GM21786 (cell line): Measurements from ENCODE around the gene TTLL4.

Source experiments
- ATAC-seq: cut with Tn5 transposase; IDR thresholded peaks from one replicate; pipeline ENCODE4 v1.9.1; 2021; ENCODE audit not compliant: unreplicated experiment

The TTLL4 gene

DNA sequence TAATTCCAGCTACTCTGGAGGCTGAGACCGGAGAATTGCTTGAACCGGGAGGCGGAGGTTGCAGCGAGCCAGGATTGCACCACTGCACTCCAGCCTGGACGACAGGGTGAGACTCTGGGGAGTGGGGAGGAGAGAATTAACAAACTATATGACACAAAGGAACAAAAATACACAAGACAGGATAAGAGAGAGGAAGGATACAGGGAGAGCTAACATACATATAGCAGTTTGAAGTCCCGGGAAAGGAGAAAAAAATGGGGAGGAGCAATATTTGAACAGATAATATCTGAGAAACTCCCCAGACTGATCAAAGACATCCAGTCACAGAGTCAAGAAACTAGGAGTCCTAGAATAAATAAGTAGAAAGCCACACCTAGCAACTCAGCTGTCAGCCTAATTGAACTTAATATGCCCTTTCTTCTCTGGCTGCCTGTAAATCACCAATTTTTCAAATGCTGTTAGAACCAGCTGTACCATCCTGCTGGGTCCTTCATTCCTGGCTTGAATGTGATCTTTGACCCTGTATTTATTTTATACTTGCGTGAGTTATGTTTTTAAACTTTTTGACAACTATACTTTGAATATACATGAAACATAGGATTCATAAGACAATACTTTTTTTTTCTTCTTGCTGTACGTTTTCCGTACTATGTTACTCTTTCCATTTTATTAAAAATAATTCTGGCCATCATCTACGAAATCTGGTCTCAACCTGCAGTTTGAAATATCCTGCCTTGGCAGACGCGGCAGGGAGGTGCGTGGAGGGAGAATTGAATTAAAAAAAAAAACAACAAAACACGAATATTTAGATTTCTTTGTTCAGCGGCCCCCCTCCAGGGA, 70.4 kb downstream of the TTLL4 start:
- no peak for ATAC-seq

DNA sequence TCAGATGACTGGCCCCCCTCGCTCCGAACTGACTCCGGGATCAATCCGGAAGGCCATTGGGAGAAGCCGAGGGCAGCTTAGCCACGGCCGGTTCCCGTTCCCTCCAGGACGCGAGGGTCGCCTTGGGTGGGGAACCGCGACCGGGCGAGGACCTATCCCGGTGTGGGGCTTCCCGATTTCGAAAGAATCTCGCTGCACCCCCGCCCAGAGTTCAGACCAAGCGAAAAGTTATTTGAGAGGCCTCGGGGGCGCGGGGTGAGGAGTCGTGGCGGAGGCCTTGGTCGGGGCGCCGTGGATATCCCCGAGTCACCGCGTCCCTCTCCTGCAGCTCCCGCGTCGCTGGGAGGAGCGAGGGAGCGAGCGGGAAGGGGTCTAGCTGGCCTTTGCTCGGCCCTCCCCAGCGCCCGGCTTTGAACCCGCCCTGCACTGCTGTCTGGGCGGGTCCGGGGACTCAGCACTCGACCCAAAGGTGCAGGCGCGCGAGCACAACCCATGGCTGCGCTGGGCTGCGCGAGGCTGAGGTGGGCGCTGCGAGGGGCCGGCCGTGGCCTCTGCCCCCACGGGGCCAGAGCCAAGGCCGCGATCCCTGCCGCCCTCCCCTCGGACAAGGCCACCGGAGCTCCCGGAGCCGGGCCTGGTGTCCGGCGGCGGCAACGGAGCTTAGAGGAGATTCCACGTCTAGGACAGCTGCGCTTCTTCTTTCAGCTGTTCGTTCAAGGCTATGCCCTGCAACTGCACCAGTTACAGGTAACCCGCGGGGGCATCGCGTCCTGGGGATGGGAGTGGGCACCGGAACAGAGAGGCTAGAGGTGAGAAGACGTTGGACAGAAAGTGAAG, 71.3 kb downstream of the TTLL4 start, which contains the start of gene CYP27A1:
TSS of gene CYP27A1 (plus strand) at position 457 of the 837 bp plus-strand sequence. CDS start at position 493, 36 bp downstream.
- ATAC-seq, result no peak

DNA sequence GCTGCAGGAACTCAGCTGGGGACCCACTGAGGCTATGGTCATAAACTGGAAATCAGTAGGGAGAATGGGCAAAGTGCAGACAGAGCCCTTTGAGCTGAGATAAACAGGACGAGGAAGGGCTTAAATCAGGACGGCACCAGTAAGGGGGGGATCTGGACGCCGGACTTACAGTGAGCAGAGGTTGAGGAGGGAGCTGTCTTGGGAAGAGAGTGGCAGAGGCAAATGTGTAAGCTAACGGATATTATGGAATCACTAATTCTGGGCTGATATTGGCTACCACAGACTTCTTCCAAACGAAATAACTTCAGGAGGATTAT, 71.9 kb downstream of the TTLL4 start:
- no peak for ATAC-seq

DNA sequence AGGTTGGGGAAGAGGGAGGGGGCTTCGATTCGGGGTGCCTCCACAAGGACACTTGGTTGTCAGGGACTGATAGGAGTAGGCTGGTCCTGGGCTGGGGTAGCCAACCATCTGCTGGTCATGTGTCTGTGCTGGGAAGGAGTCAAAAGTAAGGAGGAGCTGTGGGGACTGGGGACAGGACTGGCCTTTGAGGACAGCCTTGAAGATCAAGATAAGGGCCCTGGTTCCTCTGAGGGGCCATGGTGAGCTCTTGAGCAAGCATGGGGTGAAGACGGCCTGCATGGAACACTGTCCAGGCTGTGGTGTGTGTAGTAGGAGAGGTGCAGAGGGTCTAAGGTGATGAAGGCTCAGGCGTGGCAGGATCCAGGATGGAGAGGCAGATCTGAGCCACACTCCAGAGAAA, 73.1 kb downstream of the TTLL4 start:
- no peak for ATAC-seq

DNA sequence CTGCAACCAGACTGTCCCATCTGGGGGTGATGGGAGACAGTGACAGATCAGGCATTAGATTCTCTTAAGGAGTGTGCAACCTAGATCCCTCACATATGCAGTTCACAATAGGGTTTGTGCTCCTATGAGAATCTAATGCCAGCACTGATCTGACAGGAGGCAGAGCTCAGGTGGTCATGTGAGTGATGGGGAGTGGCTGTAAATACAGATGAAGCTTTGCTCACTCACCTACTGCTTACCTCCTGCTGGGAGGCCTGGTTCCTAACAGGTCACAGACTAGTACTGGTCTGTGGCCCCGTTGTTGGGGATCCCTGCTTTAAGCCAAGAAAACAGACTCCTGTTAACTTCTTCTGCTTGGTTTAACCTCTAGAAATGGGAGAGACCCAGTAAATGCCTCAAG, 74.5 kb downstream of the TTLL4 start:
- ATAC-seq, result no peak

DNA sequence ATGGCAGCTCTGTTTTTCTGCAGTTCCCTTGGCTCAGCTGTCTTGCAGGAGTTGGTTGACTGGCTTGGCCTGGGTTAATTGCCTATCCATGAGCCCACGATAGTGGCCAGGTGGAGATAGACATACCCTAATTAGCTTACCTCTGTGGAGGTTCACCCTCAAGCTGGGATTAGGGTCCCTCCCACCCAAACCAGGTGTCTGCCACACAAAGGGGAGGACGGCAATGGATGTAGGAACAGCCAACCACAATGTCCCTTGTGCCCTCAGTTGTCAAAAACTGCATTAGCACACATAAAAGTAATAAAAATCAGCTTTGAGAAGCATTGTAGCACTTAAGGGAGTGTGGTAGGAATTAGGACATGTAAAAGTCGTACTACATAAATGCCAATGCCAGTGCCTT, 75.5 kb downstream of the TTLL4 start:
- ATAC-seq, result no peak

DNA sequence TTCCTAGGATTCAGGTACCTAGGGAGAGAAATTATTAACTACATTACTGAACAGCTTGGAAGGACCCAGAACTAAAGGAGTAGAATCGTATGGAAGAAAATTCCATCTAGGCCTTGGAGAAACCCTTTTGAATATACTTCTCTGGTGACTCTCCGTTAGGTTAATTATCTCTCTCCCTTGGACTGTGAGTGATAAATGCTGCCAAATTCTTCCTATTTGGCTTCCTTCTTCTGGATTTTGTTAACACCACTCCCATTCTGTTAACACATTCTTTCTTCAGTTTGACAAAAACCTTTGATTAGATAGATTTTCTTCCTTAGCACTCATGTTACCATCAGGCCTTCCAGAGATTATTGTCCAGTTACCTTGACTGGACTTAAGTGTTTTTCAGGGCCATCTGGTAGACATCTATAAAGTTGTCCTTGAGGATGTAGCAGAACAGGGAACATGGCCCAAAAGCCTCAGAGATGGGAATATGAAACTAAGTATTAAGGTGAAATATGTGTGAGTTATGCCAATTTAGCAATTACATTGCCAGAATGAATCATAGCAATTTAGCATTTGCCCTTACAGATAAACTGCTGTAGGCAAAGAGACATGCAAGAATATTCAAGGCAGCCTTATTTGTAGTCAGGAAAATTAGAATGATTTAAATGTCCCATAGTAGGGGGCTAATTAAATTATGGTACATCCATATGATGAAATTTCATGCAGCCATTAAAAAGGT, 78.1 kb downstream of the TTLL4 start:
- no peak for ATAC-seq

DNA sequence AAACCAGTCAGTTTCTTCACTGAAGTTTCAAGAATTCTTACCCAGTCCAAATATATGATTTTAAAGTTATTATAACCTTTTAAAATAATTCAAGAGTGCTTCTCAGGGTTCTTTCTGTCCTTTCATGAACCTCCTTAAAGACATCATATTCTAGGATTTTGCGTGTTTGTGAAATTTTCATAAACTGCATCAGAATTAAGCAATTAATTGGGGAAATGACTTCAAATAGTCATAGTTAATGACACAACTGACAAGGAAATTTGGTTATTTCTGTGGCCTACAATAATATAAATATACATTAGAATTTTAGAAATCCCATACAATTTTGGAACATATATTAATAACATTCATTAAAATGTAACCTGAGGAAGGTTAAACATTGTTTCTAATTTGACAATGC, 81.8 kb downstream of the TTLL4 start:
- no peak for ATAC-seq

DNA sequence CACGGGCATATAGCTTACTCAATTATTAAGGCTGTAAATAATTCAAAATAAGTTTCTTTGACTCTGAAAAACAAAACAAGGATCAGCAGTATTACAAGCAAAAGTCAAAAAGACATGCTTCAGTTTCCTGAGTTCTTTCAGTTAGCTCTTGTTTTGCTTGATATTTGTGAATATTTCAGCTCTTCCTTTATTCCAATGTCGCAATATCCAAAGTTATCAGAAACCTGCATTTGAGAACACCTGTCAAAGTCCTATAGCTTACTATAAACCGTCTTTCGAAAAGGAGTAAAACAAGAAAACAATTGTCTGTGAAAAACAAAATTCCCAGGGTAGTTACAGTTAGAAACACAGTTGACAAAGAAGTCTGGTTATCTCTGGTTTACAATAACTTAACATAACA, 86.1 kb downstream of the TTLL4 start:
- no peak for ATAC-seq

DNA sequence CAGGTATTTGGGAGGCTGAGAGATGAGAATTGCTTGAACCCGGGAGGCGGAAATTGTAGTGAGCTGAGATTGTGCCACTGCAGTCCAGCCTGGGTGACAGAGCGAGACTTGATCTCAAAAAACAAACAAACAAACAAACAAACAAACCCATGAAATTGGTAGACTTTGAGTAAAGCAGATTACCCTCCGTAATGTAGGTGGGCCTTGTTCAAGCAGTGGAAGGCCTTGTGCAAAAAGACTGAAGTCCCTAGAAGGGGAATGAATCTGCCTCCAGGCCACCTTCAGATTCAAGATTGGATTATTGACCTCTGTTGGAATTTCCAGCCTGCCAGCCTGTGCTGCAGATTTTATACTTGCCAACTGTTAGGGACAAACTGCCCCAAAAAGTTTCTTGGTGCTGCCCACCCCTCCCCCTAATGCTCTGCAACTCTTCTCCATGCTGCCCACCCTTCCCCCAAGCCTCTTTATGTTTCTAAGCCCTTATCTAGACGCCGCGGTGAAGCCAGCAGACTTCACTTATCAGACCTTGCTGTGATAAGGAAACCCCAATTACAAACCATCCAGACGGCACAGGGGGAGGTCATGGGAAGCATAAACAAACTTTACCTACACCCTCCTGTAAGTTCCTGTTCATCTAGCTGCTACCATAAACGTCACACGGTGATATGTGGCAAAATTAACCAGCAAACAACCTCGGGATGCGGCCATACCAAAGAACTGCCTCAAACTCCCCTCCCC, 88.3 kb downstream of the TTLL4 start:
- no peak for ATAC-seq

DNA sequence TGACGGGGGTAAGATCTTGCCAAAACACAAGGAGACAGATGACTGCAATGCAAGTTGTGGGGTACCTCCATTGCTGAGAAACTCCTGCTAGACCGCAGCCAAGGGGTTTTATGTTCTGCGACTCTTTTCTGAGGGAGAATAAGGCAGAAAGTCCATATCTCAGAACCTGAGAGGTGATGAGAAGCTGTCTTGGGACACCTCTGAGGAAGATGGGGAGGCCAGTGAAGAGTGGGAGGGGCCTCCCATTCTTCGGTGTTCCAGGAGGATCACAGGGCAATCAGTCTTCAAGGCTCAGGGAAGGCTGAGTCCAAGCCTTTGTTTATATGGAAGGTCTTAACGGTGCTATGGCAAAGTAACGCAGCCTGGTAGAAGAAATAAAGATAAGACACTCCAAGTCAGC, 89.4 kb downstream of the TTLL4 start:
- ATAC-seq, result no peak

DNA sequence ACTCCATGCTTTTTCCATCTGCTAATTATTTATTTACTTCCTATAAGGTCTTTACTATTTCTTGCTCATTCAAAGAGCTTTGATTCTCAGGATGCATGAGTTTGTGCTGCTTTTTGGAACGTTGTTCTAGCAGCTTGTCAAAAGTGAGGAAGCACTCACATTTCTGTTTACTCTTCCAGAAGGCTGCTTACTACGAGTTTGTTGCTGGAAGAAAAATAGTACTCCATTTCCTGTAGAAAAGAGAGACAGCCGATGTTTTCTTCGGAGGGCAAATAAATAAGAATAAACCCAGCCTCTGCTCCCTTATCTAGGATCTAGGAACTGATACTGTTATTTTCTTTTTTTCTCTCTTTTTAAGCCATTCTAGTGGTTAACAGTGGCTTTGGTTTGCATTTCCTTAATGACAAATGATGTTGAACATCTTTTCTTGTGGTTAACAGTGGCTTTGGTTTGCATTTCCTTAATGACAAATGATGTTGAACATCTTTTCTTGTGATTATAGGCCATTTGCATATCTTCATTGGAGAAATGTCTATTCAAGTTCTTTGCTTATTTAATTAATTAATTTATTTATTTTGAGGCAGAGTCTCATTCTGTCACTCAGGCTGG, 91.9 kb downstream of the TTLL4 start:
- no peak for ATAC-seq

DNA sequence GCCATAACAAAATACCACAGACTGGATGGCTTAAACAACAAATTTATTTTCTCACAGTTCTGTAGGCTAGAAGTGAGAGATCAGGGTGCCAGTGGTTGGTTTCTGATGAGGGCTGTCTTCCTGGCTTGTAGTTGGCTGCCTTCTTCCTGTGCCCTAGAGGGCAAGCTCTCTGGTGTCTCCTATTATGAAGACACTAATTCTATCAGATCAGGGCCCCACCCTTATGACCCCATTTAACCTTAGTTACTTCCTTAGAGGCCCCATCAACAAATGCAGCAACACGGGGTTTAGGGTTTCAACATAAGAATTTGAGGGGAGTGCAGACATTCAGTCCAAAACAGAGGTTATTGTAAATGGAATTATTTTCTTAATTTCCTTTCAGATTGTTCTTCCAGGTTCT, 94.2 kb downstream of the TTLL4 start:
- no peak for ATAC-seq
